ENCODE results near the gene CARMIL1. TPM values are rescaled to one million over a fixed set of nuclear protein-coding genes. Genes with fewer than 3 reads are reported as not detected.

Gene CARMIL1
- total RNA-seq, 2 experiments from 2014 or later: 7.1 to 8.1 TPM

GRCh38 chr6:25630508-25631278 lies 351.5 kb downstream of the CARMIL1 start:
- no peaks in the 10 kb centered on the region for H3K9me3 Mint-ChIP-seq
- no peaks in the 10 kb centered on the region for H3K36me3 Mint-ChIP-seq
- no peak overlapping the region for H3K27ac Mint-ChIP-seq
- no peak for DNase-seq
- H3K4me1 Mint-ChIP-seq: no peaks in the 10 kb centered on the region
- no peak overlapping the region for H3K4me3 Mint-ChIP-seq
- H3K27me3 Mint-ChIP-seq: peaks cover 21% of the 10 kb centered on the region

DNA sequence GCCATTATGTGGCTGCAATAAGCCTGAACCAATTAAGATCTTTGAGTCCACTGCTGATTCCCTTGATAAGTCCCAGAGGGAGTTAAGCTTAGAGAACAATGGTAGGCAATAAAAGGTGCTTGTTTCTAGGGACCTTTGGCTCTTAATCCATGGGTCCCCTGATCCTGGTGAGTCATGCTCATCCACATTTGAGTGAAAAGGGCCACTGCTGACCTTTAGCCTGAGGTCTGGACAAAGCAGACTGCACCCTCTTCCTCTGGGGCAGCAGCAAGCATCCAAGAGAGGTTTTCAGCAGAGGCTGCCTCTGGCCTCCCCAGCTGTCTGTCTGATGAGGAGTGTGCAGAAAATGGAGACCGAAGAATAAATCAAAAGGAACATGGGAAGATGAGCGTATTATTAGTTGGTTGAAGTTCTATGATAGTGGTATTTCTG lies 356.7 kb downstream of the CARMIL1 start:
- Mint-ChIP-seq H3K36me3 (no peaks in the 10 kb centered on the region), H3K27me3 (peaks cover 30% of the 10 kb centered on the region), H3K4me1 (no peaks in the 10 kb centered on the region), H3K4me3 (no peak overlapping the region), H3K9me3 (no peaks in the 10 kb centered on the region), H3K27ac (no peak overlapping the region)
- no peak for DNase-seq

GRCh38 chr6:25637211-25637610 lies 358.0 kb downstream of the CARMIL1 start:
- no peak for DNase-seq
- no peaks in the 10 kb centered on the region for H3K4me1 Mint-ChIP-seq

DNA sequence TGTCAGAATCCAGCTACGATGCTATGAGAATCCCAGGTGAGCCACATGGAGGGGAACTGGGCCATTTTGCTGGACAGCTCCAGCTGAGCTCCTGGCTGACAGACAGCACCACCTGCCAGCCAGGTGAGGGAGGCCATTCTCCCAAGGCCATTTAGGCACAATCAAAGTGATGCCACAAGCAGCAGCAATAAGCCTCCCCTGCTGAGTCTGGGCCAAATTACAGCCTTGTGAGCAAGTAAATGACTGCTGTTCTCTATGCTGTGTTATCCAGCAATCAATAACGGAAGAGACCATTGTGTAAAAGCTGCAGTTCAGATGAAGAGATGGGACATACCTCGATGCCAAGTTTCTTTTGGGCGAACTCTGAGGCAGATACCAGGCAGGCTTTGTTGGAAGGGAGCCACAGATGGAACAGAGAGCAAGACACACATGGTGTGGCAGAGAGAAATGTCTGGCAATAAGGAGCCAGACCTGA lies 358.8 kb downstream of the CARMIL1 start:
- H3K27ac Mint-ChIP-seq: no peak overlapping the region
- H3K4me1 Mint-ChIP-seq: no peaks in the 10 kb centered on the region
- H3K9me3 Mint-ChIP-seq: no peaks in the 10 kb centered on the region
- peaks cover 38% of the 10 kb centered on the region for H3K27me3 Mint-ChIP-seq
- no peak for DNase-seq
- no peaks in the 10 kb centered on the region for H3K36me3 Mint-ChIP-seq
- H3K4me3 Mint-ChIP-seq: no peak overlapping the region

More at GRCh38 chr6:25637211-25637610, 358.0 kb downstream of the CARMIL1 start:
- Mint-ChIP-seq H3K36me3 (no peaks in the 10 kb centered on the region), H3K9me3 (no peaks in the 10 kb centered on the region), H3K27me3 (peaks cover 32% of the 10 kb centered on the region), H3K27ac (no peak overlapping the region), H3K4me3 (no peak overlapping the region)

GRCh38 chr6:25639653-25640052 lies 360.5 kb downstream of the CARMIL1 start:
- Mint-ChIP-seq H3K9me3 (no peaks in the 10 kb centered on the region), H3K4me3 (no peak overlapping the region), H3K4me1 (no peaks in the 10 kb centered on the region), H3K36me3 (no peaks in the 10 kb centered on the region), H3K27ac (no peak overlapping the region), H3K27me3 (peaks cover 43% of the 10 kb centered on the region)
- no peak for DNase-seq

- DNase-seq: no peak
- Mint-ChIP-seq H3K4me3 (no peak overlapping the region), H3K36me3 (no peaks in the 10 kb centered on the region), H3K27me3 (peaks cover 46% of the 10 kb centered on the region), H3K27ac (no peak overlapping the region), H3K9me3 (no peaks in the 10 kb centered on the region), H3K4me1 (no peaks in the 10 kb centered on the region)
These were observed 361.3 kb downstream of the CARMIL1 start for GRCh38 chr6:25640446-25640845.

- no peaks in the 10 kb centered on the region for H3K4me1 Mint-ChIP-seq
- no peaks in the 10 kb centered on the region for H3K36me3 Mint-ChIP-seq
- H3K27me3 Mint-ChIP-seq: peaks cover 50% of the 10 kb centered on the region
- no peak overlapping the region for H3K4me3 Mint-ChIP-seq
- DNase-seq: no peak
- no peak overlapping the region for H3K27ac Mint-ChIP-seq
- H3K9me3 Mint-ChIP-seq: no peaks in the 10 kb centered on the region
These were observed 361.7 kb downstream of the CARMIL1 start for GRCh38 chr6:25640891-25641290.

GRCh38 chr6:25641377-25641776 lies 362.2 kb downstream of the CARMIL1 start:
- Mint-ChIP-seq H3K36me3 (no peaks in the 10 kb centered on the region), H3K27me3 (peaks cover 55% of the 10 kb centered on the region), H3K4me1 (no peaks in the 10 kb centered on the region), H3K27ac (no peak overlapping the region), H3K9me3 (no peaks in the 10 kb centered on the region), H3K4me3 (no peak overlapping the region)
- no peak for DNase-seq

DNA sequence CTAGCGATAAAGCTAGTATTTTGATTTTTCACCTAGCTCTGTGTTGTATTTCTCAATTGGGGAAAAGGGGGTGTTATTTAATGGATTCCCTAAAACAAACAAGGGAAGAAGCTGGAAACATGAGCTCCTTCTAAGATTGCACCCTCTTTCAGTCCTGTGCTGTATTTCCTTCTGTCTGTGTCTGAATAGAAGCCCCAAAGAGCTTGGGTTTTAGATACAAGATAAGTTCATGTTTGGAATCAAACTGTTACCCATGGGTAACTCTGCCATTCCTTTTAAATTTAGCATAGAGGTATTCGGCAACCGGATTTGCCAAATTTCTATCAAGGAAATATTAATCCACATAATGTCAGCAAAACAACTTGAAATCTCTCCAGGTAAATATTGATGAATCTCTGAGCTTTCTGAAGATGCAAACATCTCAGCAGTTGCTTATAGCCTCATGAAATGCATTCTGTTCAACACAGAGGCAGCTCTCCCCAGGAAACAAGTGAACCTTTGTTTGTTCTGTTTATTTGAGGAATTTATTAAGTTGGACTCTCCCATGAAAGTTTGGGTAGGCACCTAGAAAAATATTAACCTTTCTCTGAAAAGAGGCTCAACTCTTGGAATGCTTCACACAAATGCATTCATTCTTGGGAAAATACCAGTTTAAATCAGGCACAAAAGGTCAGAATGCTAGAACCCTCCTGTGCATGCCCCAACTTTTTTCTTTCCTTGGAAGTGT lies 362.9 kb downstream of the CARMIL1 start:
- Mint-ChIP-seq H3K27me3 (peaks cover 56% of the 10 kb centered on the region), H3K27ac (no peak overlapping the region), H3K4me3 (no peak overlapping the region), H3K4me1 (no peaks in the 10 kb centered on the region), H3K36me3 (no peaks in the 10 kb centered on the region), H3K9me3 (no peaks in the 10 kb centered on the region)
- no peak for DNase-seq

DNA sequence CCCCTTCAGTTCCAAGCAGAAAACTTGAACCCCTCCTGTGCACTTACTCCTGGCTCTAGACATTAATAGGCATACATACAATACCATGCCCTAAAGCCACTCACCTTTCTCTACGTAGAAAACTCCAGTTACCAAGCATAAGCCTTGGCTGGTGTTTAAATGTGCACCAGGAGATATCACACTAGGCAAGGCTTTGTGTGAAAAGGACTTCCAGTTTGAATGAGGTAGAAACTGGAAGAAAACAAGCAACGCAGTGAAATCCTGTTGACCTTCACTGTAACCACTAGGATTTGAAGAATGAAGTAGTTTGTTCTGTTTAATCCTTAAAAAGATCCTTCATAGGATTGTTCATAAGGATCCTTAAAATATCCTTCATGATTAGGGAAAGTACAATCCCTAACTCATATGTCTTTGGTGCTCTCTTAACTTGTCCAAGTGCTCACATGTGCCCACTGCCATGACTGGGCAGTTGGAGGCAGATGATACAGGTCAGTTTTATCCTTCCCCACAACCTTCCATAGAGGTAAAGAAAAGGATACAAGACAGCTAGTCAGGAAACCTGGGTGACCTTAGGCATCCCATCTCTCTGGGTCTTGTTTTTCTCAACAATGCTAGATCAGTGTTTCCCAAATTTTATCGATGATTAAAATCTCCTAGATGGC lies 363.6 kb downstream of the CARMIL1 start:
- Mint-ChIP-seq H3K27me3 (peaks cover 59% of the 10 kb centered on the region), H3K9me3 (no peaks in the 10 kb centered on the region), H3K36me3 (no peaks in the 10 kb centered on the region), H3K4me3 (no peak overlapping the region), H3K4me1 (no peaks in the 10 kb centered on the region), H3K27ac (no peak overlapping the region)
- DNase-seq: no peak

DNA sequence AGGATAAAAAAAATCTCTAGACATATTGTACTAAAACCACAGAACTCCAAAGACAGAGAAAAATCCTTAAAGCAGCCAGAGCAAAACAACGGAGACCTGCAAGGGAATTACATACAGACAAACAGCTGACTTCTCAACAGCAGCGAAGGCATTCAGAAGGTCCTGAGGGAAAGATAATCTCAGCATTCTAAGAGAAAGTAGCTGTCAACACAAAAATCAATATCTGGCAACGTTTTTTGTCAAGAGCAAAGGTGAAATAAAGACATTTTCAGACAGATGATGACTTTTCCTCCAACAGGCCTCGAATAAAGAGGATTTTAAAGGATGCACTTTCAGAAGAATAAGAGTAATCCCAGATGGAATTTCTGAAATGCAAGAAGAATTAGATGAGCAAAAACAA lies 366.7 kb downstream of the CARMIL1 start:
- Mint-ChIP-seq H3K27ac (no peak overlapping the region), H3K4me3 (no peak overlapping the region), H3K36me3 (no peaks in the 10 kb centered on the region), H3K27me3 (peaks cover 67% of the 10 kb centered on the region), H3K9me3 (no peaks in the 10 kb centered on the region), H3K4me1 (no peaks in the 10 kb centered on the region)
- no peak for DNase-seq

DNA sequence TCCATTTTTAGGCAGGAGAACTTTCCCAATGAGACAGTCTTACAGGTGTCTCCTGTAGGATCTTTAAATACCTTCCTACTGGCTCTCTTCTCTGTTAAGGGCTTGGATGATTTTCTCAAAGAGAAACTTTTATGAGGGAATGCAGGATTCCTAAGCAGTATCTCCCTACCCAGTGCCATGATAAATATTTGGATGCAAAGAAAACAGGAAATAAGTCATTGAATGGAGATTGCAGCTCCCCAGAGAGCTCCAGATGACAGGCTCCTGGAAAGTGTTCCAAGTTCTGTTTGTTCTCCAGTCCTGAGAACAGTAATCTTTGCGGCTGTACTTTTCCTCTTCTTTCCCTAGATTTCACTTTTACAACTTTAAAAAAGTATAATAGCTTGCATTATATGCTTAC lies 370.4 kb downstream of the CARMIL1 start:
- H3K4me3 Mint-ChIP-seq: no peak overlapping the region
- no peaks in the 10 kb centered on the region for H3K4me1 Mint-ChIP-seq
- DNase-seq: no peak
- H3K27ac Mint-ChIP-seq: no peak overlapping the region
- H3K27me3 Mint-ChIP-seq: peaks cover 73% of the 10 kb centered on the region
- no peaks in the 10 kb centered on the region for H3K9me3 Mint-ChIP-seq
- H3K36me3 Mint-ChIP-seq: no peaks in the 10 kb centered on the region

GRCh38 chr6:25652007-25652515 lies 372.9 kb downstream of the CARMIL1 start, which contains the start of gene SCGN:
Gene SCGN, plus strand, starts transcription at chr6:25652215. Its CDS starts 189 bp downstream, at chr6:25652404.
- DNase-seq: peak; percentile 51
- H3K27me3 Mint-ChIP-seq: peaks cover 65% of the 10 kb centered on the region
- no peaks in the 10 kb centered on the region for H3K4me1 Mint-ChIP-seq
- H3K9me3 Mint-ChIP-seq: no peaks in the 10 kb centered on the region
- no peak within 1 kb of the TSS for H3K4me3 Mint-ChIP-seq
- no peaks in the 10 kb centered on the region for H3K36me3 Mint-ChIP-seq
- no peak within 1 kb of the TSS for H3K27ac Mint-ChIP-seq

GRCh38 chr6:25655723-25656122 lies 376.5 kb downstream of the CARMIL1 start:
- H3K27me3 Mint-ChIP-seq: peaks cover 68% of the 10 kb centered on the region
- no peak for DNase-seq
- no peaks in the 10 kb centered on the region for H3K4me1 Mint-ChIP-seq
- H3K9me3 Mint-ChIP-seq: no peaks in the 10 kb centered on the region
- H3K36me3 Mint-ChIP-seq: no peaks in the 10 kb centered on the region
- H3K4me3 Mint-ChIP-seq: no peak overlapping the region
- no peak overlapping the region for H3K27ac Mint-ChIP-seq

All from activated naive CD8-positive, alpha-beta T cell treated with anti-CD3 and anti-CD28 coated beads for 36 hours (primary cell).